ENCODE data around the gene MAMDC2.

MAMDC2 gene

GRCh38 chr9:70110194-70111041, 66.8 kb downstream of the MAMDC2 start:
- no peak for DNase-seq

- peak; percentile 73 for DNase-seq
Measured at GRCh38 chr9:70111042-70111602, 67.5 kb downstream of the MAMDC2 start.

GRCh38 chr9:70111641-70112236, 68.1 kb downstream of the MAMDC2 start:
- DNase-seq, result no peak

- DNase-seq, result no peak
Measured at GRCh38 chr9:70112981-70113380, 69.3 kb downstream of the MAMDC2 start.

- DNase-seq, result no peak
Measured at GRCh38 chr9:70113403-70114022, 69.9 kb downstream of the MAMDC2 start.

GRCh38 chr9:70114898-70115297, 71.2 kb downstream of the MAMDC2 start:
- no peak for DNase-seq

- no peak for DNase-seq
Measured at GRCh38 chr9:70117835-70118319, 74.2 kb downstream of the MAMDC2 start.

- DNase-seq, result no peak
Measured at GRCh38 chr9:70119786-70120185, 76.1 kb downstream of the MAMDC2 start.

GRCh38 chr9:70120834-70121510, 77.3 kb downstream of the MAMDC2 start:
- DNase-seq, result no peak

GRCh38 chr9:70121818-70122436, 78.3 kb downstream of the MAMDC2 start:
- no peak for DNase-seq

- no peak for DNase-seq
Measured at GRCh38 chr9:70123695-70124094, 80.0 kb downstream of the MAMDC2 start.

- DNase-seq, result no peak
Measured at GRCh38 chr9:70125621-70126263, 82.1 kb downstream of the MAMDC2 start.

- no peak for DNase-seq
Measured at GRCh38 chr9:70127036-70127435, 83.4 kb downstream of the MAMDC2 start.

GRCh38 chr9:70127540-70128416, 84.1 kb downstream of the MAMDC2 start:
- DNase-seq, result no peak

- no peak for DNase-seq
Measured at GRCh38 chr9:70130266-70130665, 86.6 kb downstream of the MAMDC2 start.

- DNase-seq, result no peak
Measured at GRCh38 chr9:70131296-70131695, 87.6 kb downstream of the MAMDC2 start.

GRCh38 chr9:70133253-70134208, 89.9 kb downstream of the MAMDC2 start:
- no peak for DNase-seq

GRCh38 chr9:70134360-70134759, 90.7 kb downstream of the MAMDC2 start:
- no peak for DNase-seq

GRCh38 chr9:70135176-70135575, 91.5 kb downstream of the MAMDC2 start:
- no peak for DNase-seq

GRCh38 chr9:70136632-70137031, 93.0 kb downstream of the MAMDC2 start:
- DNase-seq, result no peak
